Measurements from ENCODE around the gene SLC6A1. TPM values are rescaled to one million over a fixed set of nuclear protein-coding genes. Genes with fewer than 3 reads are reported as not detected.

The SLC6A1 gene
- polyA plus RNA-seq, 2 donors, result 6.9 to 12.7 TPM

- H3K4me1 ChIP-seq (ENCODE audit: control insufficient read depth in 2 of 2, insufficient read depth in 2 of 2, low read length in 1 of 2), result peaks cover 0 to 21% of the 10 kb centered on the region in 2 donors
- H3K27me3 ChIP-seq (ENCODE audit: control insufficient read depth in 1 of 2, insufficient read depth in 2 of 2, low read length in 2 of 2), result no peaks in the 10 kb centered on the region
Observed at GRCh38 chr3:11010426-11011165, 18.0 kb downstream of the SLC6A1 start.

GRCh38 chr3:11014253-11014652 lies 21.7 kb downstream of the SLC6A1 start:
- Histone ChIP-seq H3K9me3 (ENCODE audit: control insufficient read depth in 2 of 2, insufficient read depth in 1 of 2, low read depth in 1 of 2, low read length in 1 of 2) (peaks cover 0 to 2% of the 10 kb centered on the region in 2 donors), H3K27ac (ENCODE audit: low read depth in 2 of 2, low read length in 1 of 2) (peak overlapping the region in 1 of 2 donors; percentile 33), H3K4me3 (ENCODE audit: low read depth in 1 of 2, low read length in 2 of 2) (no peak overlapping the region), H3K27me3 (ENCODE audit: control insufficient read depth in 1 of 2, insufficient read depth in 2 of 2, low read length in 2 of 2) (no peaks in the 10 kb centered on the region), H3K4me1 (ENCODE audit: control insufficient read depth in 2 of 2, insufficient read depth in 2 of 2, low read length in 1 of 2) (peaks cover 0 to 12% of the 10 kb centered on the region in 2 donors), H3K36me3 (ENCODE audit: control insufficient read depth in 2 of 2, insufficient read depth in 2 of 2, low read length in 1 of 2) (peaks cover 0 to 11% of the 10 kb centered on the region in 2 donors)
- 93 to 96% methylated on average over 4 of the region's 4 CpGs for WGBS, 2 donors

More at GRCh38 chr3:11010426-11011165, 18.0 kb downstream of the SLC6A1 start:
- H3K9me3 ChIP-seq (ENCODE audit: control insufficient read depth in 2 of 2, insufficient read depth in 1 of 2, low read depth in 1 of 2, low read length in 1 of 2), result peaks cover 0 to 2% of the 10 kb centered on the region in 2 donors
- no peak overlapping the region for H3K4me3 ChIP-seq (ENCODE audit: low read depth in 1 of 2, low read length in 2 of 2)
- peak overlapping the region in 1 of 2 donors; percentile 13 for H3K27ac ChIP-seq (ENCODE audit: low read depth in 2 of 2, low read length in 1 of 2)
- 75 to 76% methylated on average over 15 of the region's 15 CpGs for WGBS, 2 donors
- peaks cover 0 to 3% of the 10 kb centered on the region in 2 donors for H3K36me3 ChIP-seq (ENCODE audit: control insufficient read depth in 2 of 2, insufficient read depth in 2 of 2, low read length in 1 of 2)

- H3K27ac ChIP-seq (ENCODE audit: low read depth in 2 of 2, low read length in 1 of 2), result no peak overlapping the region
- WGBS, 2 donors, result 79 to 87% methylated on average over 15 of the region's 15 CpGs
- H3K4me1 ChIP-seq (ENCODE audit: control insufficient read depth in 2 of 2, insufficient read depth in 2 of 2, low read length in 1 of 2), result peaks cover 0 to 7% of the 10 kb centered on the region in 2 donors
Observed at GRCh38 chr3:11014752-11015151, 22.2 kb downstream of the SLC6A1 start.

GRCh38 chr3:11015369-11015768 lies 22.8 kb downstream of the SLC6A1 start:
- peaks cover 0 to 11% of the 10 kb centered on the region in 2 donors for H3K36me3 ChIP-seq (ENCODE audit: control insufficient read depth in 2 of 2, insufficient read depth in 2 of 2, low read length in 1 of 2)
- H3K4me1 ChIP-seq (ENCODE audit: control insufficient read depth in 2 of 2, insufficient read depth in 2 of 2, low read length in 1 of 2), result peaks cover 0 to 4% of the 10 kb centered on the region in 2 donors
- WGBS, 2 donors, result 81 to 86% methylated on average over 16 of the region's 16 CpGs
- H3K9me3 ChIP-seq (ENCODE audit: control insufficient read depth in 2 of 2, insufficient read depth in 1 of 2, low read depth in 1 of 2, low read length in 1 of 2), result peaks cover 0 to 2% of the 10 kb centered on the region in 2 donors
- no peaks in the 10 kb centered on the region for H3K27me3 ChIP-seq (ENCODE audit: control insufficient read depth in 1 of 2, insufficient read depth in 2 of 2, low read length in 2 of 2)
- H3K4me3 ChIP-seq (ENCODE audit: low read depth in 1 of 2, low read length in 2 of 2), result no peak overlapping the region
- H3K27ac ChIP-seq (ENCODE audit: low read depth in 2 of 2, low read length in 1 of 2), result no peak overlapping the region

More at GRCh38 chr3:11014752-11015151, 22.2 kb downstream of the SLC6A1 start:
- Histone ChIP-seq H3K9me3 (ENCODE audit: control insufficient read depth in 2 of 2, insufficient read depth in 1 of 2, low read depth in 1 of 2, low read length in 1 of 2) (peaks cover 0 to 2% of the 10 kb centered on the region in 2 donors), H3K36me3 (ENCODE audit: control insufficient read depth in 2 of 2, insufficient read depth in 2 of 2, low read length in 1 of 2) (peaks cover 0 to 11% of the 10 kb centered on the region in 2 donors), H3K4me3 (ENCODE audit: low read depth in 1 of 2, low read length in 2 of 2) (no peak overlapping the region), H3K27me3 (ENCODE audit: control insufficient read depth in 1 of 2, insufficient read depth in 2 of 2, low read length in 2 of 2) (no peaks in the 10 kb centered on the region)

GRCh38 chr3:11016727-11017126 lies 24.2 kb downstream of the SLC6A1 start:
- peaks cover 0 to 2% of the 10 kb centered on the region in 2 donors for H3K9me3 ChIP-seq (ENCODE audit: control insufficient read depth in 2 of 2, insufficient read depth in 1 of 2, low read depth in 1 of 2, low read length in 1 of 2)
- no peak overlapping the region for H3K4me3 ChIP-seq (ENCODE audit: low read depth in 1 of 2, low read length in 2 of 2)
- no peak overlapping the region for H3K27ac ChIP-seq (ENCODE audit: low read depth in 2 of 2, low read length in 1 of 2)
- peaks cover 0 to 11% of the 10 kb centered on the region in 2 donors for H3K36me3 ChIP-seq (ENCODE audit: control insufficient read depth in 2 of 2, insufficient read depth in 2 of 2, low read length in 1 of 2)
- WGBS, 2 donors, result 75 to 81% methylated on average over 5 of the region's 5 CpGs
- H3K4me1 ChIP-seq (ENCODE audit: control insufficient read depth in 2 of 2, insufficient read depth in 2 of 2, low read length in 1 of 2), result peaks cover 0 to 4% of the 10 kb centered on the region in 2 donors
- H3K27me3 ChIP-seq (ENCODE audit: control insufficient read depth in 1 of 2, insufficient read depth in 2 of 2, low read length in 2 of 2), result no peaks in the 10 kb centered on the region

GRCh38 chr3:11019116-11019819 lies 26.7 kb downstream of the SLC6A1 start:
- H3K27me3 ChIP-seq (ENCODE audit: control insufficient read depth in 1 of 2, insufficient read depth in 2 of 2, low read length in 2 of 2), result no peaks in the 10 kb centered on the region
- H3K4me1 ChIP-seq (ENCODE audit: control insufficient read depth in 2 of 2, insufficient read depth in 2 of 2, low read length in 1 of 2), result no peaks in the 10 kb centered on the region
- H3K27ac ChIP-seq (ENCODE audit: low read depth in 2 of 2, low read length in 1 of 2), result no peak overlapping the region
- WGBS, 2 donors, result 65 to 69% methylated on average over 3 of the region's 3 CpGs
- peaks cover 0 to 13% of the 10 kb centered on the region in 2 donors for H3K36me3 ChIP-seq (ENCODE audit: control insufficient read depth in 2 of 2, insufficient read depth in 2 of 2, low read length in 1 of 2)
- no peak overlapping the region for H3K4me3 ChIP-seq (ENCODE audit: low read depth in 1 of 2, low read length in 2 of 2)
- peaks cover 0 to 2% of the 10 kb centered on the region in 2 donors for H3K9me3 ChIP-seq (ENCODE audit: control insufficient read depth in 2 of 2, insufficient read depth in 1 of 2, low read depth in 1 of 2, low read length in 1 of 2)

GRCh38 chr3:11020764-11021163 lies 28.2 kb downstream of the SLC6A1 start:
- Histone ChIP-seq H3K36me3 (ENCODE audit: control insufficient read depth in 2 of 2, insufficient read depth in 2 of 2, low read length in 1 of 2) (peaks cover 0 to 10% of the 10 kb centered on the region in 2 donors), H3K27ac (ENCODE audit: low read depth in 2 of 2, low read length in 1 of 2) (no peak overlapping the region), H3K4me3 (ENCODE audit: low read depth in 1 of 2, low read length in 2 of 2) (no peak overlapping the region), H3K4me1 (ENCODE audit: control insufficient read depth in 2 of 2, insufficient read depth in 2 of 2, low read length in 1 of 2) (no peaks in the 10 kb centered on the region), H3K9me3 (ENCODE audit: control insufficient read depth in 2 of 2, insufficient read depth in 1 of 2, low read depth in 1 of 2, low read length in 1 of 2) (no peaks in the 10 kb centered on the region), H3K27me3 (ENCODE audit: control insufficient read depth in 1 of 2, insufficient read depth in 2 of 2, low read length in 2 of 2) (no peaks in the 10 kb centered on the region)
- 66 to 85% methylated on average over 2 of the region's 2 CpGs for WGBS, 2 donors

- no peaks in the 10 kb centered on the region for H3K27me3 ChIP-seq (ENCODE audit: control insufficient read depth in 1 of 2, insufficient read depth in 2 of 2, low read length in 2 of 2)
- no peak overlapping the region for H3K27ac ChIP-seq (ENCODE audit: low read depth in 2 of 2, low read length in 1 of 2)
- 66 to 69% methylated on average over 8 of the region's 8 CpGs for WGBS, 2 donors
- H3K4me1 ChIP-seq (ENCODE audit: control insufficient read depth in 2 of 2, insufficient read depth in 2 of 2, low read length in 1 of 2), result no peaks in the 10 kb centered on the region
- H3K9me3 ChIP-seq (ENCODE audit: control insufficient read depth in 2 of 2, insufficient read depth in 1 of 2, low read depth in 1 of 2, low read length in 1 of 2), result peaks cover 0 to 4% of the 10 kb centered on the region in 2 donors
- H3K4me3 ChIP-seq (ENCODE audit: low read depth in 1 of 2, low read length in 2 of 2), result no peak overlapping the region
- peaks cover 0 to 14% of the 10 kb centered on the region in 2 donors for H3K36me3 ChIP-seq (ENCODE audit: control insufficient read depth in 2 of 2, insufficient read depth in 2 of 2, low read length in 1 of 2)
Observed at GRCh38 chr3:11021611-11022011, 29.1 kb downstream of the SLC6A1 start.

GRCh38 chr3:11022115-11022514 lies 29.6 kb downstream of the SLC6A1 start:
- Histone ChIP-seq H3K4me1 (ENCODE audit: control insufficient read depth in 2 of 2, insufficient read depth in 2 of 2, low read length in 1 of 2) (no peaks in the 10 kb centered on the region), H3K4me3 (ENCODE audit: low read depth in 1 of 2, low read length in 2 of 2) (no peak overlapping the region), H3K36me3 (ENCODE audit: control insufficient read depth in 2 of 2, insufficient read depth in 2 of 2, low read length in 1 of 2) (peaks cover 0 to 11% of the 10 kb centered on the region in 2 donors), H3K9me3 (ENCODE audit: control insufficient read depth in 2 of 2, insufficient read depth in 1 of 2, low read depth in 1 of 2, low read length in 1 of 2) (peaks cover 0 to 4% of the 10 kb centered on the region in 2 donors), H3K27ac (ENCODE audit: low read depth in 2 of 2, low read length in 1 of 2) (no peak overlapping the region), H3K27me3 (ENCODE audit: control insufficient read depth in 1 of 2, insufficient read depth in 2 of 2, low read length in 2 of 2) (no peaks in the 10 kb centered on the region)
- 87 to 88% methylated on average over 10 of the region's 10 CpGs for WGBS, 2 donors
